Fibroblast of lung (primary cell): Measurements from ENCODE around the gene POLR1A. TPM values are rescaled to one million over a fixed set of nuclear protein-coding genes. Genes with fewer than 3 reads are reported as not detected.

Experiments
- DNase-seq, 2 donors: peaks; one replicate each; pipeline versions ENCODE4 v3.0.0 to v3.0.0-alpha.2; 2010; ENCODE audit warnings: low read depth in 2 of 2
- H2AFZ ChIP-seq: 2 replicates; pipeline ENCODE4 v1.5.1; 2012; ENCODE audit warnings: low read length, control low read depth, inconsistent platforms
- H3K27ac ChIP-seq: 2 replicates; pipeline ENCODE4 v1.5.1; 2011; ENCODE audit warnings: low read length, control low read depth; ENCODE audit not compliant: insufficient read depth
- H3K27me3 ChIP-seq: 2 replicates; pipeline ENCODE4 v1.5.1; 2011; ENCODE audit warnings: mild to moderate bottlenecking, low read length; ENCODE audit not compliant: control insufficient read depth, insufficient read depth
- H3K36me3 ChIP-seq: 2 replicates; pipeline ENCODE4 v1.5.1; 2011; ENCODE audit warnings: low read length; ENCODE audit not compliant: control insufficient read depth, insufficient read depth
- H3K4me1 ChIP-seq: 2 replicates; pipeline ENCODE4 v1.5.1; 2011; ENCODE audit warnings: low read length; ENCODE audit not compliant: control insufficient read depth, insufficient read depth; ENCODE audit errors: extremely low read depth
- H3K4me2 ChIP-seq: 2 replicates; pipeline ENCODE4 v1.5.1; 2011; ENCODE audit warnings: low read length, control low read depth; ENCODE audit not compliant: insufficient read depth; ENCODE audit errors: extremely low read depth
- H3K4me3 ChIP-seq, 4 experiments: fragments of 200-600 bp in 1 of 4; sonication (generic) in 1 of 4; replicated peaks in 1 of 4; 2 replicates each; pipeline ENCODE4 v1.5.1; 2011 to 2016; ENCODE audit warnings: low read length in 4 of 4, low read depth in 3 of 4, mild to moderate bottlenecking in 3 of 4, control low read depth in 2 of 4, inconsistent platforms in 1 of 4, mixed read lengths in 1 of 4; ENCODE audit not compliant: insufficient read depth in 1 of 4; ENCODE audit errors: control extremely low read depth in 1 of 4
- H3K79me2 ChIP-seq: 2 replicates; pipeline ENCODE4 v1.5.1; 2012; ENCODE audit warnings: mild to moderate bottlenecking, low read length, inconsistent platforms; ENCODE audit not compliant: control insufficient read depth, insufficient read depth
- H3K9ac ChIP-seq: 2 replicates; pipeline ENCODE4 v1.5.1; 2011; ENCODE audit warnings: mild to moderate bottlenecking, low read length, control low read depth; ENCODE audit not compliant: insufficient read depth
- H3K9me3 ChIP-seq: 2 replicates; pipeline ENCODE4 v1.5.1; 2012; ENCODE audit warnings: low read depth, low read length; ENCODE audit not compliant: control insufficient read depth, insufficient read depth
- H4K20me1 ChIP-seq: 2 replicates; pipeline ENCODE4 v1.5.1; 2011; ENCODE audit warnings: low read length; ENCODE audit not compliant: control insufficient read depth, insufficient read depth; ENCODE audit errors: extremely low read depth
- EZH2 ChIP-seq: IDR thresholded peaks from 2 replicates; pipeline ENCODE4 v1.5.1; 2012; ENCODE audit warnings: low read length, control low read depth, mild to moderate bottlenecking; ENCODE audit errors: missing control alignments
- polyA plus RNA-seq, 2 donors: library from polyadenylated mRNA; depleted of rRNA in 1 of 2; stranded (reverse) in 1 of 2; unstranded in 1 of 2; fragments of >200 nt; gene quantifications; 2 replicates each; pipeline ENCODE4 v1.2.1, GENCODE V29; 2011 to 2012; ENCODE audit warnings: missing spikeins in 1 of 2
- total RNA-seq: library from RNA; depleted of rRNA; stranded (reverse); fragments of >200 nt; gene quantifications from 2 replicates; pipeline ENCODE4 v1.2.1, GENCODE V29; 2014
- TF ChIP-seq, protein P1 (sequence below), 2 donors: IDR thresholded peaks in 1 of 2; conservative IDR thresholded peaks in 1 of 2; 1 replicate in 1 of 2; 2 replicates in 1 of 2; pipeline ENCODE4 v1.5.1; 2011 to 2012; ENCODE audit warnings: low read length in 2 of 2, control low read depth in 1 of 2, inconsistent platforms in 1 of 2, low read depth in 1 of 2, mild to moderate bottlenecking in 1 of 2

POLR1A gene
- total and polyA plus RNA-seq, 2 donors (not counting 1 experiment from before 2014, with no cell fraction given): 9.4 to 9.9 TPM

DNA sequence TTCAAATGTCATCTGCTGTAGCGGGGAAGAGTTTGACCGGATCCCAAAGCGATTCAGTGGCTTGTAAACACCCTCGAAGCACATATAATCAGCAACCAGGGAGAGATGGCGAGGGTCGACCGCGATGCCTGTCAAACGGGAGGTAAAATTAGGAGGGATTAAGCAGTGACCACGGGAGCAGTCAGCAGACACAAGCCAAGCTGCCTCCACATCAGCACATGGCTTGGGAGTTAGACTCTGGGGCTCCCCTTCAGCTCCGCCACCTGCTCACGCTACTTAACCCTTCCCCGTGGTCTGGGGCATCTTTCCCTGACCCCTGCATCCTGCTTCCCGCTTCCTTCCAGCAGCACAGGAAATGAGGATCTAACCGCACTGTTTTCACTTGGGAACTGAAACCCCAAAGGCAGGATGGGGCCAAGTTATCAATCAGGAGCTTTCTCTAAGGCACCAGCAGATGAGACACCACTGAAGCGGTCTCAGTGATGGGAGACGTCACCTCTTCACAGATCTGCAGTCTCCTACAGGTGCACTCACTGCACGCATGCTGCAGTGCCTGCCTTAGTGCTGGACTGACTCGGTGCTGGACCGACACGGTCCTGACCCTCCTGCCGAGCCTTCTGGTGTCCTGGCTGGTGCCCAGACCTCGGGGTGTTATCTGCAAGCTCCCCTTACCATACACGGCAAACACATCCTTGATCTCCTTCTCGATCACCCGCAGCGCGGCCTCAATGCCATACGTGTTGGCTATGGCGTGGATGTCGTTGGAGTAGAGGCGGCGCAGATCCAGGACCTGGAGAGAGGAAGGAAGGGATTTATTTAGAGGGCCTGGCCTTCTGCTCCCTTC is 77.5 kb downstream of the POLR1A start:
- Histone ChIP-seq H3K27ac (no peak overlapping the region), H3K4me3 (no peak overlapping the region), H4K20me1 (no peaks in the 10 kb centered on the region)

DNA sequence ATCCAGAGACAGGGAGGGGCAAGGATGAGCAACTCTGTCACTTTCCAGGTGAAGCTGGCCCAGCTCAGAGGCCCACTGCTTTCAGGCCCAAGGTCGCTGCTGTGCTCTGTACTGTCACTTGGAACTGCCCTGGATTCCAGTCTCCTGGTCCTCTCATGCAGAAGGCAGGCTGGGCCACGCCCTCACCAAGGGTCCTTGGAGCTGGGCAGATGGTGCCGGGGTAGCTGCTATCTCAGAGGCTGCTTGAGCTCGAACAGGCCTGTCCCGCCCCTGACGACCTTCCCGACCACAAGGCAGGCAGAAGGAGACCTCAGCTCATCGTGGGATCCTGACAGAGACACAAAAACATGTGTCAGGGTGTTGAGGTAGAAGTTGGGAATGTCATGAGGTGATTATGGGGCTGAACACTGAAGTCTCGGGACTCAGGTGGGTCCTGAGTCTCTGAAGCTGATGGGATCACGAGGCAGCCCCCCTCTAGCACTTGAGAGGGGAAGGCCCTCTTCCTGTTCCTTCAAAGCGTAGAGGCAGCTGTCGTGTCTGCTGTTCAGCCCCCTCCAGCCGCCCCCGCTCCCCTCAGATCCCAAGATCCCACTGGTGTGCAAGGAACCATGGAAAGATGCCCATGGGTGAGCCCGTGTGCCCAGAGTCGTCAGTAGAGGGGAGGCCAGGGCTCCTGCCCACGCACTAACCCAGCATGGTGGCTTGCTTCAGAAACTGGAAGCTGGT is 78.3 kb downstream of the POLR1A start:
- H4K20me1 ChIP-seq: no peaks in the 10 kb centered on the region
- no peak overlapping the region for H3K4me2 ChIP-seq
- no peak for DNase-seq
- H3K9me3 ChIP-seq: no peaks in the 10 kb centered on the region
- peaks cover 36% of the 10 kb centered on the region for H3K36me3 ChIP-seq
- no peaks in the 10 kb centered on the region for H3K79me2 ChIP-seq
- no peak overlapping the region for H2AFZ ChIP-seq
- TF ChIP-seq EZH2: no peak
- TF ChIP-seq, protein P1, sequence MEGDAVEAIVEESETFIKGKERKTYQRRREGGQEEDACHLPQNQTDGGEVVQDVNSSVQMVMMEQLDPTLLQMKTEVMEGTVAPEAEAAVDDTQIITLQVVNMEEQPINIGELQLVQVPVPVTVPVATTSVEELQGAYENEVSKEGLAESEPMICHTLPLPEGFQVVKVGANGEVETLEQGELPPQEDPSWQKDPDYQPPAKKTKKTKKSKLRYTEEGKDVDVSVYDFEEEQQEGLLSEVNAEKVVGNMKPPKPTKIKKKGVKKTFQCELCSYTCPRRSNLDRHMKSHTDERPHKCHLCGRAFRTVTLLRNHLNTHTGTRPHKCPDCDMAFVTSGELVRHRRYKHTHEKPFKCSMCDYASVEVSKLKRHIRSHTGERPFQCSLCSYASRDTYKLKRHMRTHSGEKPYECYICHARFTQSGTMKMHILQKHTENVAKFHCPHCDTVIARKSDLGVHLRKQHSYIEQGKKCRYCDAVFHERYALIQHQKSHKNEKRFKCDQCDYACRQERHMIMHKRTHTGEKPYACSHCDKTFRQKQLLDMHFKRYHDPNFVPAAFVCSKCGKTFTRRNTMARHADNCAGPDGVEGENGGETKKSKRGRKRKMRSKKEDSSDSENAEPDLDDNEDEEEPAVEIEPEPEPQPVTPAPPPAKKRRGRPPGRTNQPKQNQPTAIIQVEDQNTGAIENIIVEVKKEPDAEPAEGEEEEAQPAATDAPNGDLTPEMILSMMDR (conservative IDR thresholded peaks at IDR 0.05 in 1 of 2, IDR thresholded peaks at IDR 0.05 in 1 of 2; ENCODE audit: low read depth in 1 of 2, low read length in 2 of 2): no peak
- no peaks in the 10 kb centered on the region for H3K27me3 ChIP-seq
- H3K4me1 ChIP-seq: peaks cover 5% of the 10 kb centered on the region
- H3K9ac ChIP-seq: no peak overlapping the region
- H3K4me3 ChIP-seq: no peak overlapping the region
- no peak overlapping the region for H3K27ac ChIP-seq

More for the DNA sequence above, 77.5 kb downstream of the POLR1A start:
- no peak overlapping the region for H3K9ac ChIP-seq
- no peak overlapping the region for H3K4me2 ChIP-seq
- peaks cover 39% of the 10 kb centered on the region for H3K36me3 ChIP-seq
- H3K27me3 ChIP-seq: no peaks in the 10 kb centered on the region
- H2AFZ ChIP-seq: no peak overlapping the region
- no peaks in the 10 kb centered on the region for H3K79me2 ChIP-seq
- no peaks in the 10 kb centered on the region for H3K9me3 ChIP-seq
- no peak for DNase-seq
- TF ChIP-seq EZH2: no peak
- TF ChIP-seq, protein P1 (conservative IDR thresholded peaks at IDR 0.05 in 1 of 2, IDR thresholded peaks at IDR 0.05 in 1 of 2; ENCODE audit: low read depth in 1 of 2, low read length in 2 of 2): no peak
- H3K4me1 ChIP-seq: peaks cover 5% of the 10 kb centered on the region

DNA sequence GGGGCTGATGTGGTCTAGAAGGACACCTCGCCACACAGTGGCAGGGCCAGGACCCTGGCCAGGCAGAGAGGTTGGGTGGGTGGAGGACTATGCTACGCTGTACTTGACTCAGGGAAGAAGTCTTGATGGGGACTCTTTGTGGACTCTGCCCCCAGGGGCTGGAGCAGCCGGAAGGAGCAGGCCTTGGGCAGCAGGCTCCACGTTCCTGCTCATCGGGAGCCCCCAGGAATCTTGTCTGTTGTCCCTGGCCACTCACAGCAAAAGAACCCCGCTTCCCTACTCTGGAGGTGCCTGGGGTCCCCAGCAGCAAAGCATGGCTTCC is 79.0 kb downstream of the POLR1A start:
- H3K79me2 ChIP-seq: no peaks in the 10 kb centered on the region

More for the DNA sequence above, 79.0 kb downstream of the POLR1A start:
- H3K27ac ChIP-seq: no peak overlapping the region
- no peak for TF ChIP-seq EZH2
- TF ChIP-seq, protein P1 (conservative IDR thresholded peaks at IDR 0.05 in 1 of 2, IDR thresholded peaks at IDR 0.05 in 1 of 2; ENCODE audit: low read depth in 1 of 2, low read length in 2 of 2): no peak
- H2AFZ ChIP-seq: no peak overlapping the region
- H3K27me3 ChIP-seq: no peaks in the 10 kb centered on the region
- no peak overlapping the region for H3K9ac ChIP-seq
- H3K4me1 ChIP-seq: peaks cover 5% of the 10 kb centered on the region
- peaks cover 32% of the 10 kb centered on the region for H3K36me3 ChIP-seq
- no peak overlapping the region for H3K4me3 ChIP-seq
- no peaks in the 10 kb centered on the region for H3K9me3 ChIP-seq
- no peaks in the 10 kb centered on the region for H4K20me1 ChIP-seq
- no peak overlapping the region for H3K4me2 ChIP-seq
- DNase-seq: no peak
